Thyroid gland (tissue), 4 donors: ENCODE data around the gene FOXO3.

Source experiments
- POLR2A ChIP-seq, 2 donors: fragments of 450-650 bp; IDR thresholded peaks; one replicate each; pipeline ENCODE4 v1.6.1; 2017; ENCODE audit warnings: antibody characterized with exemption in 2 of 2, mild to moderate bottlenecking in 2 of 2, moderate library complexity in 1 of 2
- TF ChIP-seq, protein P1 (sequence below), 6 experiments: fragments of 200-600 bp in 3 of 6; fragments of 450-650 bp in 3 of 6; sonication (generic) in 3 of 6; IDR thresholded peaks; one replicate each; pipeline ENCODE4 v1.5.1; 2016 to 2019; ENCODE audit warnings: antibody characterized with exemption in 6 of 6, mild to moderate bottlenecking in 2 of 6, inconsistent platforms in 1 of 6, moderate library complexity in 1 of 6

DNA sequence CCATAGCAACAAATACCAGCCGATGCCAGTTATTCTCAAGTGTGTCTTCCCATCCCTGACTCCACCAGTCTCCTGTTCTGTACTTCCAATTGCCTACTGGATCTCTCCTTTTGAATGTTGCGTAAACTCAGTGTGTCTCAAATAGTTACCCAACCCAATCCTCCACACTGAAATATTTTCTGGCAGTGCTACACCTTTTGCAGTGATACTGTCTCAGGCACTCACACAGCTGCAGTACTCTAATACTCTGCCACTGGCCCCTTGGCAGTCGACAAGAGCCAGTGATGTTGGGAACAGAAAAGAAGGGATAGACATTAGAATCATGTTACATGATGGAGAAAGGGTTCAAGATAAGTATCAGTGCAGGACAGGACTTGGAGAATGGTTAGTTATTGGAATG lies 31.8 kb upstream of the FOXO3 start:
- no peak for TF ChIP-seq POLR2A (IDR thresholded peaks at IDR 0.05)
- TF ChIP-seq, protein P1, sequence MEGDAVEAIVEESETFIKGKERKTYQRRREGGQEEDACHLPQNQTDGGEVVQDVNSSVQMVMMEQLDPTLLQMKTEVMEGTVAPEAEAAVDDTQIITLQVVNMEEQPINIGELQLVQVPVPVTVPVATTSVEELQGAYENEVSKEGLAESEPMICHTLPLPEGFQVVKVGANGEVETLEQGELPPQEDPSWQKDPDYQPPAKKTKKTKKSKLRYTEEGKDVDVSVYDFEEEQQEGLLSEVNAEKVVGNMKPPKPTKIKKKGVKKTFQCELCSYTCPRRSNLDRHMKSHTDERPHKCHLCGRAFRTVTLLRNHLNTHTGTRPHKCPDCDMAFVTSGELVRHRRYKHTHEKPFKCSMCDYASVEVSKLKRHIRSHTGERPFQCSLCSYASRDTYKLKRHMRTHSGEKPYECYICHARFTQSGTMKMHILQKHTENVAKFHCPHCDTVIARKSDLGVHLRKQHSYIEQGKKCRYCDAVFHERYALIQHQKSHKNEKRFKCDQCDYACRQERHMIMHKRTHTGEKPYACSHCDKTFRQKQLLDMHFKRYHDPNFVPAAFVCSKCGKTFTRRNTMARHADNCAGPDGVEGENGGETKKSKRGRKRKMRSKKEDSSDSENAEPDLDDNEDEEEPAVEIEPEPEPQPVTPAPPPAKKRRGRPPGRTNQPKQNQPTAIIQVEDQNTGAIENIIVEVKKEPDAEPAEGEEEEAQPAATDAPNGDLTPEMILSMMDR (IDR thresholded peaks at IDR 0.05): no peak
